HG02610 (cell line): ENCODE results near the gene SLC17A6.

Experiments
- ATAC-seq: cut with Tn5 transposase; IDR thresholded peaks from one replicate; pipeline ENCODE4 v1.9.1; 2021; ENCODE audit warnings: mild to moderate bottlenecking, moderate library complexity; ENCODE audit not compliant: unreplicated experiment

The SLC17A6 gene

GRCh38 chr11:22389526-22390282, 51.5 kb downstream of the SLC17A6 start:
- ATAC-seq = no peak

DNA sequence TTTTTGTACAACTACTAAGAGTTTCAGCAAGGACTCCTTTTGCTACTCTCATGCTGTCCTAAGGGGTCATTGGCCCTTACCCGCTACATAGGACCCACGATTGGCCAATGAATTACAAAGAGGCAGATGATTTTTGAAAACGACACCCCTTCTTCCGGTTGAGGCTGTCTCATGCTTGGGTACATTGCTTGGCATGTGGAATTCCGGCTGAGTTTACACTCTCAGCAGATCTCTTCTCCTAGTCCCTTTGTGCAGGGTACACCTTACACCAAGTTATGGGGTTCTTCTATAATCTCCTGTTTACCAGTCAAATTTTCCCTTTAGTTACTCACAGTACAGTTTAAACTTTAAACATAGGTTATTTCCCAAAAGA, 52.1 kb downstream of the SLC17A6 start:
- no peak for ATAC-seq

- ATAC-seq = no peak
Measured at GRCh38 chr11:22392561-22392960, 54.4 kb downstream of the SLC17A6 start.

- no peak for ATAC-seq
Measured at GRCh38 chr11:22405377-22405776, 67.2 kb downstream of the SLC17A6 start.

GRCh38 chr11:22407267-22407666, 69.1 kb downstream of the SLC17A6 start:
- ATAC-seq = no peak

GRCh38 chr11:22407921-22408320, 69.7 kb downstream of the SLC17A6 start:
- no peak for ATAC-seq

- no peak for ATAC-seq
Measured at GRCh38 chr11:22415476-22415875, 77.3 kb downstream of the SLC17A6 start.

- no peak for ATAC-seq
Measured at GRCh38 chr11:22416462-22416861, 78.3 kb downstream of the SLC17A6 start.

GRCh38 chr11:22426915-22427314, 88.7 kb downstream of the SLC17A6 start:
- no peak for ATAC-seq
